ENCODE data around the gene FUT4. TPM values are rescaled to one million over a fixed set of nuclear protein-coding genes. Genes with fewer than 3 reads are reported as not detected.

Gene FUT4
- total RNA-seq, 1 donor from 2014 or later, result 8.0 TPM

GRCh38 chr11:94519478-94520084 lies 24.1 kb upstream of the FUT4 start:
- Mint-ChIP-seq H3K36me3 (ENCODE audit: low read depth) (no peaks in the 10 kb centered on the region), H3K9me3 (no peaks in the 10 kb centered on the region), H3K27me3 (ENCODE audit: insufficient read depth) (peaks cover 27% of the 10 kb centered on the region), H3K4me3 (no peak overlapping the region), H3K27ac (no peak overlapping the region), H3K4me1 (ENCODE audit: low read depth) (no peaks in the 10 kb centered on the region)
- intact Hi-C loops (cut with micrococcal nuclease), result loop anchor here (1.0 to 10.0 kb wide), 6 partner anchors 25 to 1907 kb away; partner anchors contain the start of gene AMOTL1
- no peak for DNase-seq (ENCODE audit: low spot score)

- intact Hi-C loops (cut with micrococcal nuclease), result loop anchor here (10.0 kb wide), 1 partner anchor 243 kb away; the partner anchor contains the start of gene AMOTL1
- Mint-ChIP-seq H3K27ac (no peak overlapping the region), H3K27me3 (ENCODE audit: insufficient read depth) (peaks cover 24% of the 10 kb centered on the region), H3K4me1 (ENCODE audit: low read depth) (no peaks in the 10 kb centered on the region), H3K4me3 (no peak overlapping the region), H3K9me3 (no peaks in the 10 kb centered on the region), H3K36me3 (ENCODE audit: low read depth) (no peaks in the 10 kb centered on the region)
- no peak for DNase-seq (ENCODE audit: low spot score)
Observed at GRCh38 chr11:94521684-94522083, 22.0 kb upstream of the FUT4 start.

- H3K4me1 Mint-ChIP-seq (ENCODE audit: low read depth), result no peaks in the 10 kb centered on the region
- no peaks in the 10 kb centered on the region for H3K9me3 Mint-ChIP-seq
- peaks cover 34% of the 10 kb centered on the region for H3K27me3 Mint-ChIP-seq (ENCODE audit: insufficient read depth)
- H3K4me3 Mint-ChIP-seq, result no peak overlapping the region
- DNase-seq (ENCODE audit: low spot score), result no peak
- intact Hi-C loops (cut with micrococcal nuclease), result loop anchor here (10.0 kb wide), 1 partner anchor 240 kb away; the partner anchor contains the start of gene AMOTL1
- H3K27ac Mint-ChIP-seq, result no peak overlapping the region
- no peaks in the 10 kb centered on the region for H3K36me3 Mint-ChIP-seq (ENCODE audit: low read depth)
Observed at GRCh38 chr11:94524341-94524740, 19.4 kb upstream of the FUT4 start.

GRCh38 chr11:94525546-94526324 lies 18.0 kb upstream of the FUT4 start:
- Mint-ChIP-seq H3K9me3 (no peaks in the 10 kb centered on the region), H3K36me3 (ENCODE audit: low read depth) (no peaks in the 10 kb centered on the region), H3K27me3 (ENCODE audit: insufficient read depth) (peaks cover 34% of the 10 kb centered on the region), H3K4me1 (ENCODE audit: low read depth) (no peaks in the 10 kb centered on the region), H3K27ac (no peak overlapping the region), H3K4me3 (no peak overlapping the region)
- intact Hi-C loops (cut with micrococcal nuclease), result loop anchor here (10.0 kb wide), 1 partner anchor 239 kb away; the partner anchor contains the start of gene AMOTL1
- no peak for DNase-seq (ENCODE audit: low spot score)

- Mint-ChIP-seq H3K9me3 (no peaks in the 10 kb centered on the region), H3K27me3 (ENCODE audit: insufficient read depth) (peaks cover 34% of the 10 kb centered on the region), H3K36me3 (ENCODE audit: low read depth) (no peaks in the 10 kb centered on the region), H3K27ac (no peak overlapping the region), H3K4me3 (no peak overlapping the region), H3K4me1 (ENCODE audit: low read depth) (no peaks in the 10 kb centered on the region)
- intact Hi-C loops (cut with micrococcal nuclease), result loop anchor here (10.0 kb wide), 1 partner anchor 238 kb away; the partner anchor contains the start of gene AMOTL1
- DNase-seq (ENCODE audit: low spot score), result no peak
Observed at GRCh38 chr11:94526645-94527438, 16.9 kb upstream of the FUT4 start.

GRCh38 chr11:94528551-94528950 lies 15.2 kb upstream of the FUT4 start:
- no peaks in the 10 kb centered on the region for H3K36me3 Mint-ChIP-seq (ENCODE audit: low read depth)
- intact Hi-C loops (cut with micrococcal nuclease), result loop anchor here (10.0 kb wide), 1 partner anchor 236 kb away; the partner anchor contains the start of gene AMOTL1
- H3K4me3 Mint-ChIP-seq, result no peak overlapping the region
- no peaks in the 10 kb centered on the region for H3K4me1 Mint-ChIP-seq (ENCODE audit: low read depth)
- peaks cover 33% of the 10 kb centered on the region for H3K27me3 Mint-ChIP-seq (ENCODE audit: insufficient read depth)
- H3K27ac Mint-ChIP-seq, result no peak overlapping the region
- no peaks in the 10 kb centered on the region for H3K9me3 Mint-ChIP-seq
- DNase-seq (ENCODE audit: low spot score), result no peak

- Mint-ChIP-seq H3K4me1 (ENCODE audit: low read depth) (no peaks in the 10 kb centered on the region), H3K27ac (no peak overlapping the region), H3K9me3 (no peaks in the 10 kb centered on the region), H3K4me3 (no peak overlapping the region), H3K27me3 (ENCODE audit: insufficient read depth) (peaks cover 36% of the 10 kb centered on the region), H3K36me3 (ENCODE audit: low read depth) (no peaks in the 10 kb centered on the region)
- no peak for DNase-seq (ENCODE audit: low spot score)
- intact Hi-C loops (cut with micrococcal nuclease), result no loop called here
Observed at GRCh38 chr11:94532211-94532610, 11.5 kb upstream of the FUT4 start.

GRCh38 chr11:94533206-94533605 lies 10.5 kb upstream of the FUT4 start:
- no peak overlapping the region for H3K27ac Mint-ChIP-seq
- no peak for DNase-seq (ENCODE audit: low spot score)
- intact Hi-C loops (cut with micrococcal nuclease), result no loop called here
- H3K27me3 Mint-ChIP-seq (ENCODE audit: insufficient read depth), result peaks cover 36% of the 10 kb centered on the region
- H3K4me3 Mint-ChIP-seq, result no peak overlapping the region
- H3K9me3 Mint-ChIP-seq, result no peaks in the 10 kb centered on the region
- H3K36me3 Mint-ChIP-seq (ENCODE audit: low read depth), result no peaks in the 10 kb centered on the region
- no peaks in the 10 kb centered on the region for H3K4me1 Mint-ChIP-seq (ENCODE audit: low read depth)

- Mint-ChIP-seq H3K36me3 (ENCODE audit: low read depth) (no peaks in the 10 kb centered on the region), H3K9me3 (no peaks in the 10 kb centered on the region), H3K27ac (no peak overlapping the region), H3K4me3 (no peak overlapping the region), H3K4me1 (ENCODE audit: low read depth) (no peaks in the 10 kb centered on the region), H3K27me3 (ENCODE audit: insufficient read depth) (peaks cover 30% of the 10 kb centered on the region)
- intact Hi-C loops (cut with micrococcal nuclease), result no loop called here
- no peak for DNase-seq (ENCODE audit: low spot score)
Observed at GRCh38 chr11:94533696-94534630, 9.8 kb upstream of the FUT4 start.

GRCh38 chr11:94536386-94536785 lies 7.3 kb upstream of the FUT4 start:
- H3K36me3 Mint-ChIP-seq (ENCODE audit: low read depth), result no peaks in the 10 kb centered on the region
- no peaks in the 10 kb centered on the region for H3K9me3 Mint-ChIP-seq
- H3K27me3 Mint-ChIP-seq (ENCODE audit: insufficient read depth), result peaks cover 32% of the 10 kb centered on the region
- no peaks in the 10 kb centered on the region for H3K4me1 Mint-ChIP-seq (ENCODE audit: low read depth)
- no peak overlapping the region for H3K4me3 Mint-ChIP-seq
- no peak for DNase-seq (ENCODE audit: low spot score)
- H3K27ac Mint-ChIP-seq, result no peak overlapping the region
- intact Hi-C loops (cut with micrococcal nuclease), result no loop called here

- Mint-ChIP-seq H3K4me3 (no peak overlapping the region), H3K27me3 (ENCODE audit: insufficient read depth) (peaks cover 32% of the 10 kb centered on the region), H3K9me3 (no peaks in the 10 kb centered on the region), H3K27ac (no peak overlapping the region), H3K36me3 (ENCODE audit: low read depth) (no peaks in the 10 kb centered on the region), H3K4me1 (ENCODE audit: low read depth) (no peaks in the 10 kb centered on the region)
- no peak for DNase-seq (ENCODE audit: low spot score)
- intact Hi-C loops (cut with micrococcal nuclease), result no loop called here
Observed at GRCh38 chr11:94537031-94537600, 6.6 kb upstream of the FUT4 start.

GRCh38 chr11:94539420-94539819 lies 4.3 kb upstream of the FUT4 start:
- Mint-ChIP-seq H3K9me3 (no peaks in the 10 kb centered on the region), H3K27me3 (ENCODE audit: insufficient read depth) (peaks cover 22% of the 10 kb centered on the region), H3K4me1 (ENCODE audit: low read depth) (peaks cover 12% of the 10 kb centered on the region), H3K36me3 (ENCODE audit: low read depth) (no peaks in the 10 kb centered on the region), H3K27ac (no peak overlapping the region), H3K4me3 (no peak overlapping the region)
- intact Hi-C loops (cut with micrococcal nuclease), result no loop called here
- no peak for DNase-seq (ENCODE audit: low spot score)

Measured in activated T-helper 1 cell treated with anti-CD3 and anti-CD28 coated beads, Interleukin-12 subunit alpha, Interleukin-12 subunit beta, Interleukin-2, Interleukin-4 antibody, amounts not matched to agents 30 ng/mL and 10 ng/mL and 1 ng/mL, durations not matched to agents 14 hours and 24 hours and 36 hours (primary cell).